Dendritic cell treated with granulocyte-macrophage colony-stimulating factor and Interleukin-4, amounts not matched to agents 40 ng/mL and 50 ng/mL, for 4 days (primary cell): ENCODE results near the gene ORAI1.
"Not testable (repeated sequence)": the region's sequence is repeated elsewhere in the genome, so short reads cannot be mapped to it uniquely, and the experiment has no call there.

Experiments used
- H3K27ac Mint-ChIP-seq: one replicate; pipeline ENCODE4 v1.8.0; 2022; ENCODE audit warnings: mild to moderate bottlenecking, mixed read lengths
- H3K27me3 Mint-ChIP-seq: one replicate; pipeline ENCODE4 v1.8.0; 2022; ENCODE audit warnings: mild to moderate bottlenecking, mixed read lengths
- H3K36me3 Mint-ChIP-seq: one replicate; pipeline ENCODE4 v1.8.0; 2022; ENCODE audit warnings: low read depth, mixed read lengths
- H3K4me1 Mint-ChIP-seq: one replicate; pipeline ENCODE4 v1.8.0; 2022; ENCODE audit warnings: low read depth, mixed read lengths
- H3K4me3 Mint-ChIP-seq: one replicate; pipeline ENCODE4 v1.8.0; 2022; ENCODE audit warnings: mild to moderate bottlenecking, moderate library complexity, mixed read lengths
- H3K9me3 Mint-ChIP-seq: one replicate; pipeline ENCODE4 v1.8.0; 2022; ENCODE audit warnings: mixed read lengths
- intact Hi-C: fragments of 100-400 bp; cut with micrococcal nuclease; formaldehyde crosslinking; loops from one replicate; pipeline ENCODE4 v1.15.0; 2022

ORAI1 gene

DNA sequence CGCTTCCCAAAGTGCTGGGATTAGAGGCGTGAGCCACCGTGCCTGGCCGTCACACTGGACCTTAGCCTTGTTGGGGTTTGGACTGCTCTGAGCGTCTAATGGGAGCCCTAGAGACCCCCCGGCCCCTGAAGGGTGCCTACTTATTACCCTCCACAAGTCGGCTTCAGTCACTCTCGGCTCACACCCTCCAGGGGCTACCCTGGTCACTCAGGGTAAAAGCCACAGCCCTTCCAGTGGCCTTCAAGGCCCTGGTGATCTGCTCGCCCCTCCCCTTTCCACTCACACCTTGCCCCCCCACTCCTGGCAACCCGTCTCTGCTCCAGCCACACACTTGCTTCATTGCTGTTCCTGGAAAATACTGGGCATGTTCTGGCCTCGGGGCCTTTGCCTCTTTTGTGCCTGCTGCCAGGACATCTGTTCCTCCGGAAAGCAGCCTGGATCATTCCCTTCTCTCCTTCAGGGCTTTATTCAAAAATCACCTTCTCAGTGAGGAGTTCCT is 46.7 kb downstream of the ORAI1 start:
- peak overlapping the region; percentile 74 for H3K4me3 Mint-ChIP-seq
- no peaks in the 10 kb centered on the region for H3K9me3 Mint-ChIP-seq

DNA sequence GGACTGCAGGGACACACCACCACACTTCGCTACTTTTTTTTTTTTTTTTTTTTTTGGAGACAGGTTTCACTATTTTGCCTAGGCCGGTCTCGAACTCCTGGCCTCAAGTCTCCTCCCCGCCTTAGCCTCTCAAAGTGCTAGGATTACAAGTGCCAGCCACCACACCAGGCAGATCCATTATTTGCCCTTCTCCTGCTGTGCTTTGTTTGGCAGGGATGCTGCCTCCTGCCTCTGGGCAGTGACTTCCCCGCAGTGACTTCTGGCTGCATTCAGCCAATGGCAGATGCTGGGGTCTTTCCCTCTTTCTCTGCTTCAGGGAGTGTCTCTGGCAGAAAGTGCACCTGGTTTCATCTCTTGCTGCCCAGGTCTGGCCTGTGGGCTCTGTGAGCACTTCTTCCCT is 49.9 kb downstream of the ORAI1 start:
- no peak overlapping the region for H3K4me3 Mint-ChIP-seq
- intact Hi-C loops: no loop called here
- H3K27ac Mint-ChIP-seq: no peak overlapping the region

More for the DNA sequence above, 46.7 kb downstream of the ORAI1 start:
- Mint-ChIP-seq H3K4me1 (peaks cover 33% of the 10 kb centered on the region), H3K36me3 (peaks cover 13% of the 10 kb centered on the region), H3K27ac (peak overlapping the region; percentile 73), H3K27me3 (peaks cover 3% of the 10 kb centered on the region)
- intact Hi-C loops: loop anchor here (2.0 kb wide), 1 partner anchor 120 kb away; no protein-coding TSS in a partner anchor

DNA sequence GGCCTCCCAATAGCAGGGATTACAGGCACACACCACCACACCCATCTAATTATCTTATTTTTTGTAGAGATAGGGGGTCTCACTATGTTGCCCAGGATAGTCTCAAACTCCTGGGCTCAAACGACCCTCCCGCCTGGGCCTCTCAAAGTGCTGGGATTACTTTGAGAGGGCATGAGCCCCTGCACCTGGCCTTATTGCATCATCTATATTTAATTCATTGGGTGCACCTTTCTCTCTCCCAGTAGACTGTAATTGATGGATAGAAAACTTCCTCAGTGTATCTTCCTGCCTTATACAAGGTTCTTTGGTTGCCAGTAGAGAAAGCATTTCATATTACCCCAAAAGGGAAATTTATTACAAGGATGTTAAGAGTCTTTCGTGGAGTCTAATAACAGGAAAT is 52.0 kb downstream of the ORAI1 start:
- peaks cover 11% of the 10 kb centered on the region for H3K4me1 Mint-ChIP-seq
- no peak overlapping the region for H3K27ac Mint-ChIP-seq

More for the DNA sequence above, 49.9 kb downstream of the ORAI1 start:
- H3K4me1 Mint-ChIP-seq: peaks cover 26% of the 10 kb centered on the region
- no peaks in the 10 kb centered on the region for H3K9me3 Mint-ChIP-seq
- H3K27me3 Mint-ChIP-seq: peaks cover 3% of the 10 kb centered on the region
- no peaks in the 10 kb centered on the region for H3K36me3 Mint-ChIP-seq

DNA sequence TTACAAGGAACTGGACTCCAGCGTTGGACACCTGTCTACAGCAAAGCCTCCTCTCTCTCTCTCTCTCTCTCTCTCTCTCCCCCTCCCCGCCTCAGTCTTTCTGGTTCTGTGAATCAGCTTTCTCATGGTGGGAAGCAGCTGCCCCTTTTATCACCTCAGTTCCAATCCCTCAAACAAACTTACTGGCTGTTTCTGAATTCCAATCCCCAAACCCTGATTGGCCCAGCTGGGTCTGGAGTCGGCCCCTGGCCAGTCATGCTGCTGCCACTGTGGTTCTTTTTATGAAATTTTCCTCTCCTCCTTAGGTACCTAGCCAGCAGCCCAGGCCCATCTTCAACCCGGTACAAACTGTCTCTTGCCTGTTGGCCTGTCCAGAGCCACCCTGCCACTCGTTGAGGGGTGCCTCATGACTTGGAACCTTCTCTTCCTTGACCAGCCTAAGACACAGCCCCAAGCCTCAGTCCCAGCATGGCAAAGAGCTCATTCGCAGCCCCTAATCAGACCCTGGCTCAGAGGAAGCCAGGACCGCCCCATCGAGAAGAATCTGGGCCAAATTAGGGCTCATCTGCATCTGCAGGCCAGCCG is 52.5 kb downstream of the ORAI1 start:
- Mint-ChIP-seq H3K36me3 (no peaks in the 10 kb centered on the region), H3K4me1 (peaks cover 7% of the 10 kb centered on the region), H3K27me3 (no peaks in the 10 kb centered on the region), H3K9me3 (no peaks in the 10 kb centered on the region), H3K4me3 (no peak overlapping the region), H3K27ac (no peak overlapping the region)
- intact Hi-C loops: no loop called here

More for the DNA sequence above, 52.0 kb downstream of the ORAI1 start:
- no peaks in the 10 kb centered on the region for H3K36me3 Mint-ChIP-seq
- intact Hi-C loops: no loop called here
- peaks cover under 1% of the 10 kb centered on the region for H3K27me3 Mint-ChIP-seq
- no peaks in the 10 kb centered on the region for H3K9me3 Mint-ChIP-seq
- H3K4me3 Mint-ChIP-seq: no peak overlapping the region

DNA sequence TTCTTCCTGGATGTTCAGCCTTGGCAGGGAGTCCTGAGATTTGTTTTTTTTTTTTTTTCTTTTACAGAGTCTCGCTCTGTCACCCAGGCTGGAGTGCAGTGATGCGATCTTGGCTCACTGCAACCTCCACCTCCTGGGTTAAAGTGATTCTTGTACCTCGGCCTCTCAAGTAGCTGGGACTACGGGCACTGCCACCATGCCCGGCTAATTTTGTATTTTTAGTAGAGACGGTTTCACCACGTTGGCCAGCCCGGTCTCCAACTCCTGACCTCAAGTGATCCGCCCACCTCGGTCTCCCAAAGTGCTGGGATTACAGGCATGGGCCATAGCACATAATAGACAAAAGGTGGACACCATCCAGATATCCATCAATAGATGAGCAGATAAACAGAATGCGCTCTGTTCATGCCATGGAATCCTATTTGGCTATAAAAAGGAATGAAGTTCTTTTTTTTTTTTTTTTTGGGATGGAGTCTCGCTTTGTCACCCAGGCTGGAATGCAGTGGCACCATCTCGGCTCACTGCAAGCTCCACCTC is 53.4 kb downstream of the ORAI1 start:
- H3K27me3 Mint-ChIP-seq, H3K36me3 Mint-ChIP-seq, H3K9me3 Mint-ChIP-seq, H3K4me3 Mint-ChIP-seq, H3K4me1 Mint-ChIP-seq, H3K27ac Mint-ChIP-seq: not testable (repeated sequence)
- intact Hi-C loops: loop anchor here (5.0 kb wide), 1 partner anchor 52 kb away; the partner anchor contains the start of gene ORAI1

DNA sequence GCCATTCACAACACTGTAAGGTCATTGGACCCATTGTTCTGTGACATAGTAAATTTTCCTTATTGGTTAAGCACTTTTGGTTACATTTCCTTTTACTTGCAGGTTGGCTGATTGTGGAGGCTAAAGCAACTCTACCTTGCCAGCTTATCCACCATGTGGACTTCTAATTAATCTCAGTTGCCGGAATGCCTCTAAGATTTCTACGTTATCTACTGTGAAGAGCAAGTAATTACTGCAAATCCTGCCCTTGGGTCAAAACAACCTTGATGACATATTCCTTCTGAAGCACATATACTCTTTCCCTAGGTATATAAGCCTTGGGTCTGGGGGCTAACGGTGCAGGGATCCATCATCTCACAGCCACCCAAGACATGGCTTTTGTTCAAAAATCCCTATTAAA is 62.6 kb downstream of the ORAI1 start:
- Mint-ChIP-seq H3K27me3 (no peaks in the 10 kb centered on the region), H3K36me3 (no peaks in the 10 kb centered on the region), H3K27ac (no peak overlapping the region), H3K9me3 (no peaks in the 10 kb centered on the region), H3K4me3 (no peak overlapping the region), H3K4me1 (peaks cover 13% of the 10 kb centered on the region)
- intact Hi-C loops: no loop called here

DNA sequence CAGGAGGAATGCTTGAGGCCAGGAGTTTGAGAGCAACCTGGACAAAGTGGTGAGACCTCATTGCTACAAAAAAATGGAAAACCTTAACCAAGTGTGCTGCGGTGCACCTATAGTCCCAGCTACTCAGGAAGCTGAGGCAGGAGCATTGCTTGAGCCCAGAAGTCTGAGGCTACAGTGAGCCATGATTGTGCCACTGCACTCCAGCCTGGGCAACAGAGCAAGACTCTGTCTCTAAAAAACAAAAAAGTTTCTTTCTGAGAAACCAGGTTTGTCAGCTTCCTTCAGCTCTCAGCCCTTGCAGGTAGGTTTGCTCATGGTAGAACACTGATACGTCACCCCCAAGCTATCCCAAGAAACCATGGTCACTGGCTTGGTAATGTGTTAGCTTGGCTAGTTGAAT is 63.1 kb downstream of the ORAI1 start:
- no peak overlapping the region for H3K4me3 Mint-ChIP-seq
- intact Hi-C loops: no loop called here
- no peaks in the 10 kb centered on the region for H3K9me3 Mint-ChIP-seq
- no peaks in the 10 kb centered on the region for H3K36me3 Mint-ChIP-seq
- no peaks in the 10 kb centered on the region for H3K27me3 Mint-ChIP-seq
- H3K4me1 Mint-ChIP-seq: peaks cover 13% of the 10 kb centered on the region
- no peak overlapping the region for H3K27ac Mint-ChIP-seq
